Globus pallidus (tissue), 1 donor: Measurements from ENCODE around the gene ATAD3A.

Experiments
- DNase-seq: peaks from one replicate; pipeline ENCODE4 v3.0.0-alpha.2; 2015; ENCODE audit warnings: low spot score

ATAD3A gene

DNA sequence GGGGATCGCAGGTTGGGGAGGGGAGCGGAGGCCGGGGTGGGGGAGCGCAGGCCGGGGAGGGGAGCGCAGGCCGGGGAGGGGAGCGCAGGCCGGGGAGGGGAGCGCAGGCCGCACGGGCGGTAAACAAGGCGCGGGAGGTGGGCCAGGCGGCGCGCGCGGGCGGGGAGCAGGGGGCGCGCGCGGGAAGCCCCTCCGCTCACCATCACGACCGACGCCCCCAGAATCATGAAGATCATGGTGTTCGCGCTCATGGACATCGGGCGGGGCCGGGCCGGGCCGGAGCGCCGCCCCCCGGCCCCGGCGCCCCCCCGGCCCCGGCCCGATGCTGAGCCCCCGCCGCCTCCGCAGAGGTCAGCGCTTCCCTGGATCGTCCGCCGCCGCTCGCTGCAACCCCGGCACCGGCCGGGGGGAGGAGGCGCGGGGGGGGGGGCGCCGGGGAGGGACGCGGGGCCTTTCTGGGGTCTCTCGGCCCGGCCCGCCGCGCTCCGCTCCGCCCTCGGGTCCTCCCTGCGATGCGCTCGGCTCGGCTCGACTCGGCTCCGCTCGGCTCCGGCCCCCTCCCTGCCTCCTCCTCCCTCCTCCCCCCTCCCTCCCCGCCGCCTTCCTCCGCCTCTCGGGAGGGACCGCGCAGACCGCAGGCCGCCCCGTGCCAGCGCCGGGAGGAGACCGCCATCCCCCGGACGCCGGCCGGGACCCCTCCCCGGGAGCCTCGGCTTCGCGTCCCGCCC, 28.3 kb downstream of the ATAD3A start, which contains the start of gene TMEM240:
Gene TMEM240, minus strand, starts transcription at position 535 of the 728 bp plus-strand sequence. Its CDS starts 278 bp downstream, at position 257.
- DNase-seq: peak; percentile 60

DNA sequence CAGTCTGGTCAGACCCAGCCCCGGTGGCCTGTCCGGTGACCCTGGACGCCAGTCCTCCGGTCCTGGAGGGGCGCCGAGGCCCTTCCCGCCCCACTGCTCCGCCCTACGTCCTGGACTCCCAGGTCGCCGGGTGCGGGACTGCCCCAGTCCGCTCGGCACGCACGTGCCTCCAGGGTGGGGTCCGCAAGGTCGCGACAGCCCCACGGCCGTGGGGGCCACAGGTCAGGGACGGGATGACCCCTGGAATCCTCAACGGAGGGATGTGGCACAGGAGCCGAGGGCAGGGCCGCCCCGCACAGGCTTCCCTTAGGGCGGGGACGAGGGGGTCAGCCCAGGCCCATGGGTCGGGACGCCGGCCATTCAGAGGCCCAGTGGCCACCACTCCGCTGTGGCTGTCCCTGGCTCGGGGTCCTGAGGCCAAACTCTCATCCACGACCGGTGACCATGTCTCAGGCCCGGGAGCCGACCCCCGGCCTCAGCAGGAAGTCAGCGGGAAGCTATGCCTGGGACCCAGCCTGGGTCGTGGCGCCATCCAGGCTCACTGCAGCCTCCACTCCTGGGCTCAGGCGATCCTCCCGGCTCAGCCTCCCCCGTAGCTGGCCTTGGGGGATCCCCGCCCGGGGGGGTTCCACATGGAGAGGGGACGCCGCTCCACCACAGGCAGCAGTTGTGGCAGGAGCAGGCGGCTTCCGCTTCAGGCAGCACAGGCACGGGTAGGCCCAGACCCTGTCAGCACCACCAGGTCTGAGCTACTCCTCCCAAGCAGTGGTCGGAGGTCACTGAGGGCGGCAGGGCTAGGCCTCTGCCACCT, 29.1 kb downstream of the ATAD3A start:
- no peak for DNase-seq

DNA sequence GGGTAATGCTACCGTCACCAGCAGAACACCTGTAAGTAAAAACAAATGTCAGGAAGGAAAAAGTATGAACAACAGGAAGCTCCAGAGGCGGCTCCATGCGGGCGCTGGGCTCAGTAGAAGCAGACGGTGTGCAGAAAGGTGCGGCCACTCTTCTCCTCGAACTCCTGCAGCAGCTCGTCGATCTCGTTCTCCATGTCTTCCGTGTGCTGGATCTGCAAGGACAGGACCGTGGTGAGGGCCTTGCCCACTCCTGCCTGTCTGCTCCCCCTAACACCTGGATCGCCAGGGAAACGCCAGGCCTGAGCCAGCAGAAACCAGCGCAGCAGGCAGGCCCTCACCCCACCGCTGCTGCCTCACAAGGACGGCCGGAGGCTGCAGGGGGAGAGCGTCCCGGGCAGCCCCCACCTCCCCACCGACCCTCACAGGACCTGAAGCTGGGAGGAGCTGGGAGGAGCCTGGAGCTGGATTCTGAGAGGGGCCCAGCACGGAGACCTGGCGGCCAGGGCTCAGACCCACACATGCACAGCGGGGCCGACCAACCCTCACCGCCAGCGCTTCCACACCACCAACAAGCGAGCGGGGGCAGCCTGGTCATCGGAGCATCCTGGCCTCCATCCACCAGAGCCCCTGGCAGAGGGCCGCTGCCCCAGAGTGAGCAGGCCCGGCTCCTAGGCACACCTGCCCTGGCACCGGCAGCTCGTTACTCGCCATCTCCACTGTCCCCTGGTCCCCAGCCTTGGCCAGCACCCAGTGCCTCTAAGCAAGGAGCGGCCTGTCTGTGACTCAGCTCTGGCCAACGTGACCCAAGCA, 30.2 kb downstream of the ATAD3A start:
- DNase-seq: no peak

DNA sequence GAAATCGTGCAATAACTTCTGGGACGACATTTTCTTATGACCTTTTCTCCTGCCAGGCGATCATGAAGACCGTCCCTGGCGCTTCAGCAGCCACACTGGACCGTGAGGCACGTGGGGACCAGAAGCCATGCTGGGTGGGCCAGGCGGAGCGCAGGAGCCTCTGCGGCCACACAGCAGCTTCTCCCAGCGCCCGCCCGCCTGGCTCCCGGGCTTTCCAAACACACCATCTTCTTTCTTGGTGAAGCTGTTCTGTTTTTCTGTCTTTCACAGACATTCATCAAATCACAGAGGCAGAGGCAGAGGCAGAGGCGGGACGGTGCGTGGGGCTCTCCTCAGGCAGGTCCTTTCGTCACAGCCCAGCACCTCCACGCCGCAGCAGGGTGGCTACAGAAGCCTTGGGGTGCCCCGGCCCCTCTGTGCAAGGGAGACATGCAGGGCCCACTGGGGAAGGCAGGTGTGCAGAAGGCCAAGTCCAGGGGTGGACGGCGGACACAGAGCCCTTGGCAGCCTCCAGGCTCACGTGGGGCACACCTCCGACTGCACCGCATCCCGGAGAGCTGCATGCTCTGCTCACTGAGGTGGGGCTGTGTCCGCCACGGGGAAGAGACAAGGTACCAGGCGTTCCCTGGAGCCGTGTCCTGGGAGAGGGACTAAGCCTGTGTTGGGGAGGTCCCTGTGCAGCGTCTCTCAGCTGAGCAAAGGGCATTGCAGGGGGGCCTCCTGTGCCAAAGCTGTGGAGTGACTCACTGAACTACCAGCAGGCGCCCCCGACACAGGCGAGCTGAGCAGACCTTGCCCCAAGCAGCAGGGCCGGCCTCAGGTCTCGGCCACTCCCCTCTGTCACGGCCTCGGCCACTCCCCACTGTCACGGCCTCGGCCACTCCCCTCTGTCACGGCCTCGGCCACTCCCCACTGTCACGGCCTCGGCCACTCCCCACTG, 31.1 kb downstream of the ATAD3A start:
- DNase-seq: no peak

DNA sequence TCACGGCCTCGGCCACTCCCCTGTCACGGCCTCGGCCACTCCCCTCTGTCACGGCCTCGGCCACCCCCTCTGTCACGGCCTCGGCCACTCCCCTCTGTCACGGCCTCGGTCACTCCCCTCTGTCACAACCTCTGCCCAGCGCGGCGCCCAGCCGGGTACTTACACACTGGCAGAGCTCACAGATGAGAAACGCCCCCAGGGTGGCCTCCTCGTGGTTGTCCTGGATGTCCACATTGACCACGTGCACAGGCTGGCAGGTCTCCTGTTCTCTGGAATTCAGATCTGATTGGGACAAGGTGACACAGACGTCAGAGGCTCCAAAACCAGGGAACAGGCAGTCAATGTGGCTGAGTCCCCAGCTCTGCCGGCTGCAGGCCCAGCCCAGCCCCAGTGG, 31.7 kb downstream of the ATAD3A start:
- DNase-seq: no peak

DNA sequence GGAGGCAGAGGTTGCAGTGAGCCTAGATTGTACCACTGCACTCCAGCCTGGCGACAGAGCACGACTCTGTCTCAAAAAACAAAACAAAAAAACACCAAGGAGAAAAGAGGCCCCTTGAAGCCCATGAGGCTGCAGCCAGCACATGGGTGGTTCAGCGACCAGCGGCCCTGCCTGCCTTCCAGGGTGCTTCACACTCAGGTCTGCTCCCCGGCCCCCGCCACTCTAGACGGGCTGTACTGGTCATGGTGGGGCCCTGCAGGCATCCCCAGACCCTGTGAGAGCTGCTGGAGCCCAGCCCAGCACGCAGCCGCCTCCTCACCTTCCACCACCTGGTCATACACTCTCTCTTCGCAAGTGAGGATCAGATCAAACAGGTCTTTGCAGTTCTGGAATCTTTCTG, 32.6 kb downstream of the ATAD3A start:
- DNase-seq: no peak

DNA sequence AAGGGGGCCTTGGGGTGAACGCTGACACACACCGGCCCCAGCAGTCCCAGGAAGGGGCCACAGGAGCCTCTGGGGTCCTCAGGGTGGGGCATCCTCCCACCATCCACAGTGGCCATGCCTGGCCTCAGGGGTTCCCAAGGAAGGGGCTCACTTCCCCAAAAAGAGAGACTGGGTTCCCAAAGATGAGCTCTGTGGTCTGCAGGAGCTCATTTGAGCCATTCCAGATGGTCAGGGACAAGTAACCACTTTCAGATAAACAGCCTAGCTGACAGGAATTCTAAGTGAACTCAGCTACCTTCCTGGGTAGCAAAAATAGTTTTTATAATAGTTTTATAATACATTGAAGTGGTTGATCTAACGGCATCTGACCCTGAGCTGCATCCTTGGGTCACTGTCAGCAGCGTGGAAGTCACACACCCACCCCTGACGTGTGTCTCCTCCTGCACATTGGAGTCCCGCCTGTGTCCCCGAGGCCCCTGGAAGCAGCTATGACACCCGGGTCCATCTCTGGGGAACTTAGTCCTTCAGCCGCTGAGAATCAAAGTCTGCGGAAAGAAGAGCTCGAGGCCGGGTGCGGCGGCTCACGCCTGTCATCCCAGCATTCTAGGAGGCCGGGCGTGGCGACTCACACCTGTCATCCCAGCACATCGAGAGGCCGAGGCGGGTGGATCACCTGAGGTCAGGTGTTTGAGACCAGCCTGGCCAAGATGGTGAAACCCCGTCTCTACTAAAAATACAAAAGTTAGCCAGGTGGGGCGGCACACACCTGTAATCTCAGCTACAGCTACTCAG, 34.2 kb downstream of the ATAD3A start:
- no peak for DNase-seq

DNA sequence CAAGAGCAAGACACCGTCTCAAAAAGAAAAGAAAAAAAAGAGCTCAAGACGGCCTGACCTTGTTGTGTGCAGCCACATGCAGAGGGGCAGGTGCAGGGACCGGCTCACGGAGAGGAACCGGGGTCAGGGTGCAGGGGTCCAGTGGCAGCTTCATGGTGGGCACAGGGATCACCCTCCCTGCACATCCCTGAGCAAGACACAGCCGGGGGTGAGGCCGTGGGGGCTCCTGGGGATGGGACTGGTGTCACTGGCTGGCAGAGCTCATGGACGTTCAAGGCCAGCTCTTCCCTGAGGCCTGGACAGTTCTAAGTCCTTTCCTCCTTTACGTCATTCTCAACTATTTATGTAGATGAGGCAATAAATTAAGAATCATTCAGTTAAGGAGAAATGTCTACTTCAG, 35.0 kb downstream of the ATAD3A start:
- no peak for DNase-seq

DNA sequence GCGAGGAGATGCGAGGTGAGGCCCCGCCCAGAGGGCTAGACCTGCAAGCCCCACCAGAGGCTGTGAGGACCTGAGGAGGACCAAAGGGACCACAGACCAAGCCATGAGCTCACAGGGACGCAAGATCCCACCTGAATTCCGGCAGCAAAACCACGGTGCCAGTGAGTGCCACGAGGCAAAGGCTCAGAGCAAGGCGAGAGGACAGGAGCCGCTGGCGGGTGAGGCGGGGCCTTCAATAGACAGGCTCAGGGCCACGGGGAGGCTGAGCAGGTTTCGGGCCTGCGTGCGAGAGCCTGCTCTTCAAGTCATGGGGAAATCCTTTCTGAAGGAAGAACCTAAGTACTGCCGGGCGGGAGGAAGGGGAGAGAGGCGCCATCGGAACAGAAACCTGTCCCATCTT, 35.5 kb downstream of the ATAD3A start:
- DNase-seq: no peak

DNA sequence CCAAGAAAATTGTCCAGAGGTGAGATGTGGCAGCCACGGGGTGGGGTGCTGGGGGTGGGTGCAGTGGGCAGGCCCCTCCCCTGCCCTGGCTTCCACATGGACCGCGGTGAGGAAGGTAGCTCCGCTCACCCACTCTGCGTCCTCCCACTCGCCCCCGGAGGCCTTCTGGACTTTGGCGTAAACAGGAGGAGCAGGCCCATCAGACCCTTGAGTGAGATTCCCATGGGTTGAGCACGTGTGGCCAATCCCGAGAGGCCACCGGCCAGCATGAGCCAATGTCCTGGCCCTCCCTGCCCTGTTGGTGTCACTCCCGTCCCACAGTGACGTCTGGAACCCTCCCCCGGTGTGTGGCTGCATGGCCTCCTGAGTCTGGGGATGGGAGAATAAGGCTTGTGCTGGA, 36.6 kb downstream of the ATAD3A start:
- DNase-seq: no peak

DNA sequence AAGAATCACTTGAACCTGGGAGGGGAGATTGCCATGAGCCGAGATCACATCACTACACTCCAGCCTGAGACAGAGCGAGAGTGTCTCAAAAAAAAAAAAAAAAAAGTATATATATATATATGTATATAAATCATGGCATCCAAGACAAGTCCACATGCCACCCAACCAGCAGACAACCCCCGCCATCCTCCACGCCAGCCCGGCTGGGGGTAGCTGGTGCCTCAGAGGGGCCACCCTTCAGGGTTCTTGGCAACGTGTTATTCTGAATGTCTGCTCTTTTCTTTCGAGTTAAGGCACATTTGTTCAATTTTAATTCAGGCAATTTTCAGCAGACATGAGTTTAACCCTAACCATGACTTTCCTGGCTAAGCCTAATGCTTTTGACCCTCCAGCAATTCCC, 38.1 kb downstream of the ATAD3A start:
- no peak for DNase-seq

DNA sequence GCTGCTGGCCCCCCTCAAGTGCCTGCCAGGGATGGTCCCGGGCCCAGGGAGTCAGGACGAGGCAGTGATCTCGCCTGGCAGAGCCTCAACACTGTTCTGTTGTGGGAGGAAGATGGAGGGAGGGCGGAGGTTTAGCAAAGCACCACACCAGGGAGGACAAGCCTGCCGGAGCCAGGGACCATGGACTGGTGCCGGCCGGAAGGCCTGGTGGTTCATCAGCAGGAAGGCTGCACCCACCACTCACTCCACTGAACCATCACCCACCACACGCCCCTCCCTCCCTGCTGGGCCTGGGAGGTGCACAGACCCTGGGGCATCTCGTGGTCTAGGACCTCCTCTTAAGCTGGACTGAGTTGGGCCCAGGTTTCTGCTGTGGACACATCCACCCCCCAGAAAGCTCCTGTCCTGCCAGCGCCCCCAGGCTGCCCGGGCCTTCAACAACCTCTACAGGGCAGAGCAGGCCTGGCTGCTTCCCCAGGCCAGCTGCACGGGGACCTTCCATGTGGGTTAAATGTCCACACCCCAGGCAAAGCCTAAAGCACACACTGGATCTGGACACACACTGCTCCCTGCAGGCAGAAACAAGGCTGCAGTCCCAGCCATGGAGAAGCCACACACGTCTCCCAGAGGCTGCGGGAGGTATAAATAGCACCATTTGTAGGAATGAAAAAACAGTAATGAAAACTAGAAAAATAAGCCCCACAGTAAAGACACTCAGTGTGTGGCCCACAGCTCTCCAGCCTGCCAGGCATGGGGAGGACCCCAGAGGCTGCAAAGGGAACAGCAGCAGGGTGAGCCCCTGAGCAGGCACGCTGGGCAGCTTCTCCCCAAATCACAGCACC, 38.9 kb downstream of the ATAD3A start:
- DNase-seq: no peak

DNA sequence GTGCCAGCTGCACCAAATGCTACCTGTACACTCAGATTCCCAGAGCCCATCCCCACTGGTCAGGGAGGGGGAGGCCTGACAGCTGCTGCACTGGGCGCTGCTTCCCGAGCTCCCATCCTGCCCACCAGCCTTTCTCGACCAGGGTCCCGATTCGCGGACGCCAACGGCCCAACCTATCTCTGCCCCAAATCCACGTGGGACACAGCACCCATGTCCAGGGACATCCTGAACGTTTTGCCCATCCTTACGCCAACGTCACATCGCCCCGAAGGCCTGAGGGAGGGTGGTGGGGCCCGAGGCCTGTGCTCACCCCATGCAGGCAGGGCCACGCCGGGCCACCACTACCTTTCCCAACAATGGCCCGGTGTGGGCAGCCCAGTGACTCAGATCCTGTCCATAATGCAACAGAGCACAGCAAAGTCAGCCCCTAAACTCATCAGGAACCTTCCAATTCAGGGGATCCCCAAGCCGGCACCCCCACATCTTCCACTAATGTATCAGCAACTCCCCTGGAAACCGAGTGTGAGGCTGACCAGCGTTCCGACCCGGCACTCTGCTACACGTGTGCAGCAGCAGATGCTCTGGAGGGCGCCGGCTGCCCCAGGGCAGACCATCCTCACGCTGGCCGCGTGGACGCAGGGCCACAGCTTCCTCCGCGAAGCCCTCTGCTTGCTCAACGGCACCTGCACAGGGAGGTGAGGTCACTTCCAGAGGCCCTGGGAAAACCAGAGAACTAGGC, 39.7 kb downstream of the ATAD3A start:
- no peak for DNase-seq

DNA sequence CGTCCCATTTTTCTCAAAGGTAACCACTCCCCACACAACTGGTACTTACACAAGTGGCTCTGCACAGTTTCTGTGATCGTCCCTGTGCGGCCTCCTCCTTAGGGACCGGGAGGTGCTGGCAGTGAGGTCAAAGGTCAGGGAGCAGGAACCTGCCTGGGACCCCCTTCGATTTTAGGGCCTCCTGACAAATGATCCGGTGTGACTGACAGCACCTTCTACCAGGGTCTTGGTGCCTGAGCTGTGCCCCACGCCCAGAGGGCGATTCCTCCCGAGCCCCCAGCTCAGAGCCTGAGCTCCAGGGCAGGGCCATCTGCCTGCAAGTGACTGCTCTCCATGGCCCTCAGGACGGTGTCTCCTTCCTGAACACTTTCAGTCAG, 40.3 kb downstream of the ATAD3A start:
- DNase-seq: no peak

DNA sequence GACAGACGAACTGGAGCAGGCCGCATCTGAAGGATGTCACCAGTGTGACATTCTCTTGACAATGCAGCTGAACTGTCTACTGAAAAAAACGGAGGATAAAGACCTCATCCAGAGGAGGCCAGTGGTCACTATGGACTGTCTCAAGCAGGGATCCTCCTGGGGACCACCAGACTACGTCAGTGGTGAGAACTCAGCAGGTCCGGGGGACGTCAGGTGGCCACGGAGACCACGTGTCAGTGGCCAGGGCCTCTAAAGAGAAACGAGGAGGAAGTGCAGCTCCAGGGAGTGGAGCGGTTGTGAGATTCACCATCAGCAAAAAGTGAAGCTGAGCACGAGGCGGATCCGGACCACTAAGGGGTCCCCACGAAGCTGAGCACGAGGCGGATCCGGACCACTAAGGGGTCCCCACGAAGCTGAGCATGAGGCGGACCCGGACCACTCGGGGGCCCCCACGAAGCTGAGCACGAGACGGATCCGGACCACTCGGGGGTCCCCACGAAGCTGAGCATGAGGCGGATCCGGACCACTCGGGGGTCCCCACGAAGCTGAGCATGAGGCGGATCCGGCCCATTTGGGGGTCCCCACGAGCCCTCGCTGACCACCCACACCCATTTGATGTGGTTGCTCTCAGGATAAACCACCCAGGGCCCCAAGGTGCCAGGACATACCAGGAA, 42.0 kb downstream of the ATAD3A start:
- no peak for DNase-seq

DNA sequence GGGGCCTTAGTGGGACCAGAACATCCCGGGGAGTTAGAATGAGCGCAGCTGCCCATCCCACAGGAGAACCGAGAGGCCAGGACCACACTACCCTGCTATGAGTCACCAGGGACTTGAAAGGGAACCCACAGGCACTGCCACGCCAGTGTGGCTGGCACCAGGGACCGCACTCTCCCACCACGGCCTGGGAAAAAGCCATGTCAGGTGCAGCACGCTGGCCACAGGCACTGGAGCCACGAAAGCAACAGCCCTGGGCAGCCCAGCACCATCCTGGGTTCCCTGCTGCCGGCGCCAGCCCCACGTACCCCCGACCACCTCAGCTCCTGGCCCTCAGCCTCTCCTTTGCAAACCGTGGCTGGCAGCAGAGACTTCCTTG, 42.6 kb downstream of the ATAD3A start:
- no peak for DNase-seq

DNA sequence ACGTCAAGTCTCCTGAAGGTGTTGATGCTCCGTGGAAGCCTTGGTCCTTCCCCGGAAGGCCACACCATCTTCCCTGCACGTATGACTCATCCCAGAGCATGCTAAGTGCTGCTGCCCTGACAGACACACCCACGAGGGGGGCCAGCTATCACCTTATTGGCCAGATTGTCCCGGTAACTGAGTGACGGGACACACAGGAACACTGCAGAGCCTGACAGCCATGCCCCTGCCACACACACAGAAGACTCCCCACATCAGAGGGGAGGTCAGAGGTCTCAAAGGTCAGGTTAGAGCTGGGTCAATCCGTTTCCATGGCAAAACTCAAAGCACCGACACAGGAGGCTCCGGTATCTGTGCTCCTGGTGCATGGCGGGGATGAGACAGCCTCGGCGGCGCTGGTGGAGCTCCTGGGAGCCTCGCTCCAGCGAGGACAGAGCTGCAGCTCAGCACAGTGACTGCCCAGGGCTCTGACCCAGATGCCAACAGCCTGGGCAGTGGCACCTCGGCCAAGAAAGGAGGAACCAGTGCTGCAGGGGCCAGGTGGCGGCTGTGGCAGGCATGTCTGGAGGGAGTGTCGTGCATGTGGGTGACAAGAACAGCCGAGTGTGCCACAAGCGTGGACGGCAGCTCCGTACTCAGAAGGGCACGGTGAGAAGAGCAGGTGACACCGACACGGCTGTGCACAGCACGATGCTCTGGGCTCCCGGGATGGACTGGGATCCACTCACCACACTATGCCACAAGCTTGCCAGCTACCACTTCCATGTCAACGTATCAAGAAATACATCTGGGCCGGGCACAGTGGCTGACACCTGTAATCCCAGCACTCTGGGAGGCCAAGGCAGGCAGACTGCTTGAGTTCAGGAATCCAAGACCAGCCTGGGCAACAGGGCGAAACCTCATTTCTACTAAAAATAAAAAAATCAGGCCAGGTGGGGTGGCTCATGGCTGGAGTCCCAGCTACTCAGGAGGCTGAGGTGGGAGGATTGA, 43.3 kb downstream of the ATAD3A start:
- no peak for DNase-seq
